GM23338 (cell line): ENCODE measurements around the gene CAST. TPM values are rescaled to one million over a fixed set of nuclear protein-coding genes. Genes with fewer than 3 reads are reported as not detected.

ENCODE experiments used
- ATAC-seq: fragments of 200-7000 bp; cut with Tn5 transposase; 3 replicates; pipeline ENCODE4 v1.9.1; 2020
- DNase-seq: peaks from one replicate; pipeline ENCODE4 v3.0.0-alpha.2; 2015; ENCODE audit warnings: low spot score
- H2AFZ ChIP-seq: fragments of 200-600 bp; sonication (generic); 2 replicates; pipeline ENCODE4 v1.8.0; 2016; ENCODE audit warnings: antibody characterized with exemption, mild to moderate bottlenecking, moderate library complexity
- H3F3A ChIP-seq: fragments of 200-600 bp; sonication (generic); replicated peaks from 2 replicates; pipeline ENCODE4 v1.8.0; 2017; ENCODE audit warnings: antibody characterized with exemption, mixed run types, low read depth
- H3K27ac ChIP-seq: fragments of 200-600 bp; sonication (generic); 2 replicates; pipeline ENCODE4 v1.6.1; 2016; ENCODE audit warnings: low read depth
- H3K27me3 ChIP-seq: fragments of 200-600 bp; sonication (generic); 2 replicates; pipeline ENCODE4 v1.8.0; 2016; ENCODE audit warnings: mild to moderate bottlenecking, mixed run types, moderate library complexity; ENCODE audit not compliant: insufficient read depth
- H3K36me3 ChIP-seq: fragments of 200-600 bp; sonication (generic); 2 replicates; pipeline ENCODE4 v1.8.0; 2016; ENCODE audit warnings: mild to moderate bottlenecking; ENCODE audit not compliant: insufficient read depth
- H3K4me1 ChIP-seq: fragments of 200-600 bp; sonication (generic); 2 replicates; pipeline ENCODE4 v1.8.0; 2016; ENCODE audit warnings: mild to moderate bottlenecking, moderate library complexity; ENCODE audit not compliant: insufficient read depth
- H3K4me2 ChIP-seq: fragments of 200-600 bp; sonication (generic); 2 replicates; pipeline ENCODE4 v1.7.1; 2017; ENCODE audit warnings: mixed run types
- H3K4me3 ChIP-seq: fragments of 200-600 bp; sonication (generic); 2 replicates; pipeline ENCODE4 v1.6.1; 2016; ENCODE audit warnings: mixed run types
- H3K79me2 ChIP-seq: fragments of 200-600 bp; sonication (generic); replicated peaks from 2 replicates; pipeline ENCODE4 v1.8.0; 2017; ENCODE audit warnings: mild to moderate bottlenecking; ENCODE audit not compliant: insufficient read depth
- H3K9me2 ChIP-seq: fragments of 200-600 bp; sonication (generic); 2 replicates; pipeline ENCODE4 v1.8.0; 2017; ENCODE audit not compliant: insufficient read depth
- H4K20me1 ChIP-seq: fragments of 200-600 bp; sonication (generic); replicated peaks from 2 replicates; pipeline ENCODE4 v1.8.0; 2017; ENCODE audit warnings: mild to moderate bottlenecking; ENCODE audit not compliant: insufficient read depth
- H3K27ac Mint-ChIP-seq: 2 replicates; pipeline ENCODE4 v1.8.0; 2020; ENCODE audit warnings: inconsistent platforms, mild to moderate bottlenecking, moderate library complexity, mixed read lengths
- H3K27me3 Mint-ChIP-seq: 3 replicates; pipeline ENCODE4 v1.8.0; 2022; ENCODE audit warnings: low read depth, mild to moderate bottlenecking, moderate library complexity, mixed read lengths, inconsistent platforms; ENCODE audit not compliant: insufficient read depth, poor library complexity
- H3K36me3 Mint-ChIP-seq: 3 replicates; pipeline ENCODE4 v1.8.0; 2021; ENCODE audit warnings: low read depth, mild to moderate bottlenecking, inconsistent platforms, moderate library complexity, mixed read lengths
- H3K4me1 Mint-ChIP-seq: 3 replicates; pipeline ENCODE4 v1.8.0; 2020; ENCODE audit warnings: mild to moderate bottlenecking, inconsistent platforms, mixed read lengths
- H3K4me3 Mint-ChIP-seq: 3 replicates; pipeline ENCODE4 v1.8.0; 2021; ENCODE audit warnings: moderate library complexity, mild to moderate bottlenecking, inconsistent platforms, mixed read lengths
- H3K9me3 Mint-ChIP-seq: 3 replicates; pipeline ENCODE4 v1.8.0; 2020; ENCODE audit warnings: moderate library complexity, mild to moderate bottlenecking, inconsistent platforms, mixed read lengths
- CTCF ChIP-seq, 2 experiments: fragments of 200-600 bp in 1 of 2; sonication (generic) in 1 of 2; conservative IDR thresholded peaks; 2 replicates each; pipeline versions ENCODE4 v1.5.1 to v1.6.1; 2016 to 2017; ENCODE audit warnings: antibody characterized with exemption in 2 of 2, low read depth in 2 of 2, mild to moderate bottlenecking in 2 of 2, moderate library complexity in 1 of 2
- ETS1 ChIP-seq: IDR thresholded peaks from 2 replicates; pipeline ENCODE4 v1.6.1; 2016; ENCODE audit warnings: antibody characterized with exemption
- EZH2 ChIP-seq: fragments of 200-600 bp; sonication (generic); IDR thresholded peaks from one replicate; pipeline ENCODE4 v1.8.0; 2017; ENCODE audit warnings: antibody characterized with exemption, mild to moderate bottlenecking, low read depth; ENCODE audit not compliant: unreplicated experiment
- JUNB ChIP-seq: IDR thresholded peaks from one replicate; pipeline ENCODE4 v1.6.1; 2016; ENCODE audit warnings: antibody characterized with exemption; ENCODE audit not compliant: unreplicated experiment
- NANOG ChIP-seq: IDR thresholded peaks from 2 replicates; pipeline ENCODE4 v1.6.1; 2016; ENCODE audit warnings: antibody characterized with exemption, borderline replicate concordance
- POLR2AphosphoS5 ChIP-seq: IDR thresholded peaks from 2 replicates; pipeline ENCODE4 v1.6.1; 2016; ENCODE audit warnings: antibody characterized with exemption, low read depth
- STAT1 ChIP-seq: IDR thresholded peaks from one replicate; pipeline ENCODE4 v1.6.1; 2016; ENCODE audit warnings: antibody characterized with exemption; ENCODE audit not compliant: unreplicated experiment
- ZNF331 ChIP-seq: fragments of 250-450 bp; sonication (Bioruptor Pico); IDR thresholded peaks from 2 replicates; pipeline ENCODE4 v1.5.0; 2020; ENCODE audit warnings: low read depth, mild to moderate bottlenecking, moderate library complexity
- polyA plus RNA-seq: library from polyadenylated mRNA; unstranded; fragments of >200 nt; fragmentation: Nextera tagmentation; extraction: Ambion mirVana; gene quantifications from 2 replicates; pipeline ENCODE4 v1.2.1, GENCODE V29; 2016
- total RNA-seq: library from RNA; depleted of rRNA; stranded (reverse); fragments of >200 nt; shearing (Covaris generic); gene quantifications from 2 replicates; pipeline ENCODE4 v1.2.3, GENCODE V29; 2014
- TF ChIP-seq, protein P1 (sequence below): IDR thresholded peaks from one replicate; pipeline ENCODE4 v1.6.1; 2018; ENCODE audit warnings: antibody characterized with exemption; ENCODE audit not compliant: unreplicated experiment

CAST gene
- total and polyA plus RNA-seq, 2 experiments from 2014 or later = 37.9 to 57.7 TPM

- Histone ChIP-seq H4K20me1 (no peaks in the 10 kb centered on the region), H3K9me2 (no peaks in the 10 kb centered on the region; the same call in 1 of the 2 replicates), H3K4me1 (peaks cover 4% of the 10 kb centered on the region), H3F3A (no peaks in the 10 kb centered on the region), H3K27ac (no peak overlapping the region), H3K4me3 (no peak overlapping the region), H3K4me2 (no peak overlapping the region), H3K79me2 (no peaks in the 10 kb centered on the region), H2AFZ (no peak overlapping the region), H3K36me3 (no peaks in the 10 kb centered on the region), H3K27me3 (no peaks in the 10 kb centered on the region)
- DNase-seq (peak; percentile 52), ATAC-seq (peak; percentile 72)
- Mint-ChIP-seq H3K9me3 (no peaks in the 10 kb centered on the region), H3K27me3 (no peaks in the 10 kb centered on the region), H3K4me1 (peaks cover 22% of the 10 kb centered on the region), H3K36me3 (no peaks in the 10 kb centered on the region), H3K27ac (no peak overlapping the region; the same call in 1 of the 2 replicates), H3K4me3 (no peak overlapping the region)
- TF ChIP-seq NANOG = no peak
- TF ChIP-seq ZNF331 (CRISPR knock-in tag) = no peak
- TF ChIP-seq JUNB = no peak
Observed at GRCh38 chr5:96821260-96821916, 159.2 kb downstream of the CAST start.

DNA sequence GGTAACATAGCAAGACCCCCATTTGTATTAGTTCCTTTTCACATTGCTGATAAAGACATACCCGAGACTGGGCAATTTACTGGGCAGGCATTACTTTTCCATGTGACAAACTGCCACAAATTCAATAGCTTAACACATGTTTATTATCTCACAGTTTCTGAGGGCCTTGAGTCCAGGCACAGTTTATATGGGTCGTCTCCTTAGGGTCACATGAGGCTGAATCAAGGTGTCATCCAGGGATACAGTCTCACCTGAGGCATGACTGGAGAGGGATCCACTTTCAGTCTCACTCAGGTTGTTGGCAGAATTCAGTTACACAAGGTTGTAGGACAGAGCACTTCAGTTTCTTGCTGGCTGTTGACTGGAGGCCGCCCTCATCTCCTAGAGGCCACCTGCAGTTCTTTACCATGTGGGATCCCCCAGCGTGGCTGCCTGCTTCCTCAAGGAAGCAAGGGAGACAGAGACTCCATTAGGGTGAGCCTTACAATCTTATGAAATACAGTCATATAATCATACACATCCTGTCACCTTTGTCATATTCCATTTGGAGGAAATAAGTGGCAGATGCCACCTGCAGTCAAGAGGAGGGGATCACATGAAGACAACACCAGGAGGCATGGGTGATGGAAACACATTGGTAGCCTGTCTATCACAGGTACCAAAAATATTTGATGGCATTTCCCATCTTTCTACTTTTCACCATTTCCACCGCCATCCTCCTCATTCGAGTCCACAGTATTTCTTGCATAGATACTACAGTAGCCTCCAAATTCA is 160.7 kb downstream of the CAST start:
- DNase-seq (no peak), ATAC-seq (no peak)
- H3K27ac Mint-ChIP-seq = no peak overlapping the region
- no peaks in the 10 kb centered on the region for H3K9me3 Mint-ChIP-seq
- Histone ChIP-seq H3K4me1 (no peaks in the 10 kb centered on the region), H3K9me2 (no peaks in the 10 kb centered on the region; the same call in 1 of the 2 replicates), H3K27ac (no peak overlapping the region), H3K4me2 (no peak overlapping the region), H3K4me3 (no peak overlapping the region), H3K27me3 (no peaks in the 10 kb centered on the region), H3F3A (no peaks in the 10 kb centered on the region), H2AFZ (no peak overlapping the region), H3K79me2 (no peaks in the 10 kb centered on the region), H4K20me1 (no peaks in the 10 kb centered on the region), H3K36me3 (no peaks in the 10 kb centered on the region)
- H3K4me3 Mint-ChIP-seq = no peak overlapping the region
- no peaks in the 10 kb centered on the region for H3K27me3 Mint-ChIP-seq
- no peaks in the 10 kb centered on the region for H3K36me3 Mint-ChIP-seq
- H3K4me1 Mint-ChIP-seq = peaks cover 14% of the 10 kb centered on the region
- TF ChIP-seq CTCF (conservative IDR thresholded peaks at IDR 0.05; ENCODE audit: low read depth in 2 of 2) (0 out of 4 replicates have a peak, but pooled peaks of 1 of the 2 experiments have one; percentile 4), STAT1 (no peak)

DNA sequence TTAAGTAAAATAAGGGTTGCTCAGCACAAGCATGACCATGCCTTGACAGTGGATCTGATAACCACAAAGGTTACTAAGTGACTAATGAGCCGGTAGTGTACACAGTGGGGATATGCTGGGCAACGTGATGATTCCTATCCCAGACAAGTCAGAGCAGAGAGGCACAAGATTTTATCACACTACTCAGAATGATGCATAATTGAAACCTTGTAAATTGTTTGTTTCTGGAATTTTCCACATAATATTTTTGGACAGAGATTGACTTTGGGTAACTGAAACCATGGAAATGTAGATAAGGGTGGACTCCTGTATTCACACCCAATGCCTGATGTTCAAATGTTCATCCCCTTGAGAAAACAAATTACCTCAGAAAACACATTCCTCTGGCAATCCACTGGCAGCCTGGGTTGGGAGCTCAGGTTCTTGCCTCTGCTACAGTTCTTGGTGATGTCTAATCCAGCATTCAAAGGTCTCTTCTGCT is 161.8 kb downstream of the CAST start:
- no peaks in the 10 kb centered on the region for H3K79me2 ChIP-seq
- no peak overlapping the region for H3K27ac ChIP-seq
- no peaks in the 10 kb centered on the region for H4K20me1 ChIP-seq
- no peak overlapping the region for H3K4me3 ChIP-seq
- H3K9me3 Mint-ChIP-seq = no peaks in the 10 kb centered on the region
- H3F3A ChIP-seq = no peaks in the 10 kb centered on the region
- no peaks in the 10 kb centered on the region; the same call in 1 of the 2 replicates for H3K9me2 ChIP-seq
- ATAC-seq (no peak), DNase-seq (no peak)
- no peaks in the 10 kb centered on the region for H3K36me3 ChIP-seq
- H3K4me1 Mint-ChIP-seq = peaks cover 14% of the 10 kb centered on the region
- H3K27me3 Mint-ChIP-seq = no peaks in the 10 kb centered on the region
- no peak overlapping the region for H2AFZ ChIP-seq
- no peak overlapping the region for H3K4me2 ChIP-seq
- no peak overlapping the region for H3K4me3 Mint-ChIP-seq
- H3K4me1 ChIP-seq = no peaks in the 10 kb centered on the region
- no peaks in the 10 kb centered on the region for H3K36me3 Mint-ChIP-seq
- no peak overlapping the region for H3K27ac Mint-ChIP-seq
- H3K27me3 ChIP-seq = no peaks in the 10 kb centered on the region
- TF ChIP-seq STAT1 (no peak), ETS1 (no peak), POLR2AphosphoS5 (no peak), NANOG (no peak), EZH2 (no peak), ZNF331 (CRISPR knock-in tag) (no peak)
- TF ChIP-seq, protein P1, sequence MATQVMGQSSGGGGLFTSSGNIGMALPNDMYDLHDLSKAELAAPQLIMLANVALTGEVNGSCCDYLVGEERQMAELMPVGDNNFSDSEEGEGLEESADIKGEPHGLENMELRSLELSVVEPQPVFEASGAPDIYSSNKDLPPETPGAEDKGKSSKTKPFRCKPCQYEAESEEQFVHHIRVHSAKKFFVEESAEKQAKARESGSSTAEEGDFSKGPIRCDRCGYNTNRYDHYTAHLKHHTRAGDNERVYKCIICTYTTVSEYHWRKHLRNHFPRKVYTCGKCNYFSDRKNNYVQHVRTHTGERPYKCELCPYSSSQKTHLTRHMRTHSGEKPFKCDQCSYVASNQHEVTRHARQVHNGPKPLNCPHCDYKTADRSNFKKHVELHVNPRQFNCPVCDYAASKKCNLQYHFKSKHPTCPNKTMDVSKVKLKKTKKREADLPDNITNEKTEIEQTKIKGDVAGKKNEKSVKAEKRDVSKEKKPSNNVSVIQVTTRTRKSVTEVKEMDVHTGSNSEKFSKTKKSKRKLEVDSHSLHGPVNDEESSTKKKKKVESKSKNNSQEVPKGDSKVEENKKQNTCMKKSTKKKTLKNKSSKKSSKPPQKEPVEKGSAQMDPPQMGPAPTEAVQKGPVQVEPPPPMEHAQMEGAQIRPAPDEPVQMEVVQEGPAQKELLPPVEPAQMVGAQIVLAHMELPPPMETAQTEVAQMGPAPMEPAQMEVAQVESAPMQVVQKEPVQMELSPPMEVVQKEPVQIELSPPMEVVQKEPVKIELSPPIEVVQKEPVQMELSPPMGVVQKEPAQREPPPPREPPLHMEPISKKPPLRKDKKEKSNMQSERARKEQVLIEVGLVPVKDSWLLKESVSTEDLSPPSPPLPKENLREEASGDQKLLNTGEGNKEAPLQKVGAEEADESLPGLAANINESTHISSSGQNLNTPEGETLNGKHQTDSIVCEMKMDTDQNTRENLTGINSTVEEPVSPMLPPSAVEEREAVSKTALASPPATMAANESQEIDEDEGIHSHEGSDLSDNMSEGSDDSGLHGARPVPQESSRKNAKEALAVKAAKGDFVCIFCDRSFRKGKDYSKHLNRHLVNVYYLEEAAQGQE = no peak
